ENCODE results near the gene C1QTNF5.

Gene C1QTNF5

DNA sequence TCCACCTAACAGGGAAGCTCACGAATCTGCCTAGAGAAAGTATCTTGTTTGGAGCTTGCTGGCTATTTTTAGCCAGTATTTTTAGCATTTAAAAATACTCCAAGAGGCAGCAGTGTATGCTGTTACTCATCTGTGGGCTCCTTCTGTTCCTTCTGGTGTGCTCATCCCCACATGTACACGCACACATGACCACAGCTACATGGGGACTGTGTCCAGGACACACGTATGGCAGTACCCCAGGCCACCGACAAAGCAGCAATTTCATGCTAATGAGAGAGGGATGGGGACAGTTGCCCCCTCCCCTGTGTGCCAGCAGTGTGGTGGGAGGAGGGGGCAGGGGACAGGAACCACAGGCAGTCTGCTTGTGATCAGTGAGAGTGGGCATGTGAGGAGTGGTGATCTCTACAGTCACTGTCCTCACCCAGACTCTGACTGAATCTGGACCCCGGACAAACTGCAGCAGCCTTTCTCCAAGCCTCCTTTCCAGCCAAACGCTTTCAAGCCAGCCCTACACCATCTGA is 24.4 kb upstream of the C1QTNF5 start:
- Histone ChIP-seq H3K27me3 (ENCODE audit: control insufficient read depth, insufficient read depth, low read length) (no peaks in the 10 kb centered on the region), H2AFZ (no peak overlapping the region), H3K36me3 (ENCODE audit: control insufficient read depth, insufficient read depth, low read length) (no peaks in the 10 kb centered on the region), H3K9me3 (ENCODE audit: control insufficient read depth, low read length) (no peaks in the 10 kb centered on the region), H3K4me2 (ENCODE audit: low read length) (peak overlapping the region; percentile 61), H3K27ac (no peak overlapping the region), H3K4me3 (ENCODE audit: low read depth, low read length) (no peak overlapping the region), H3K79me2 (no peaks in the 10 kb centered on the region), H3K9ac (no peak overlapping the region), H3K4me1 (peaks cover 17% of the 10 kb centered on the region)
- TF ChIP-seq, protein P1, sequence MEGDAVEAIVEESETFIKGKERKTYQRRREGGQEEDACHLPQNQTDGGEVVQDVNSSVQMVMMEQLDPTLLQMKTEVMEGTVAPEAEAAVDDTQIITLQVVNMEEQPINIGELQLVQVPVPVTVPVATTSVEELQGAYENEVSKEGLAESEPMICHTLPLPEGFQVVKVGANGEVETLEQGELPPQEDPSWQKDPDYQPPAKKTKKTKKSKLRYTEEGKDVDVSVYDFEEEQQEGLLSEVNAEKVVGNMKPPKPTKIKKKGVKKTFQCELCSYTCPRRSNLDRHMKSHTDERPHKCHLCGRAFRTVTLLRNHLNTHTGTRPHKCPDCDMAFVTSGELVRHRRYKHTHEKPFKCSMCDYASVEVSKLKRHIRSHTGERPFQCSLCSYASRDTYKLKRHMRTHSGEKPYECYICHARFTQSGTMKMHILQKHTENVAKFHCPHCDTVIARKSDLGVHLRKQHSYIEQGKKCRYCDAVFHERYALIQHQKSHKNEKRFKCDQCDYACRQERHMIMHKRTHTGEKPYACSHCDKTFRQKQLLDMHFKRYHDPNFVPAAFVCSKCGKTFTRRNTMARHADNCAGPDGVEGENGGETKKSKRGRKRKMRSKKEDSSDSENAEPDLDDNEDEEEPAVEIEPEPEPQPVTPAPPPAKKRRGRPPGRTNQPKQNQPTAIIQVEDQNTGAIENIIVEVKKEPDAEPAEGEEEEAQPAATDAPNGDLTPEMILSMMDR (IDR thresholded peaks at IDR 0.05), result no peak

DNA sequence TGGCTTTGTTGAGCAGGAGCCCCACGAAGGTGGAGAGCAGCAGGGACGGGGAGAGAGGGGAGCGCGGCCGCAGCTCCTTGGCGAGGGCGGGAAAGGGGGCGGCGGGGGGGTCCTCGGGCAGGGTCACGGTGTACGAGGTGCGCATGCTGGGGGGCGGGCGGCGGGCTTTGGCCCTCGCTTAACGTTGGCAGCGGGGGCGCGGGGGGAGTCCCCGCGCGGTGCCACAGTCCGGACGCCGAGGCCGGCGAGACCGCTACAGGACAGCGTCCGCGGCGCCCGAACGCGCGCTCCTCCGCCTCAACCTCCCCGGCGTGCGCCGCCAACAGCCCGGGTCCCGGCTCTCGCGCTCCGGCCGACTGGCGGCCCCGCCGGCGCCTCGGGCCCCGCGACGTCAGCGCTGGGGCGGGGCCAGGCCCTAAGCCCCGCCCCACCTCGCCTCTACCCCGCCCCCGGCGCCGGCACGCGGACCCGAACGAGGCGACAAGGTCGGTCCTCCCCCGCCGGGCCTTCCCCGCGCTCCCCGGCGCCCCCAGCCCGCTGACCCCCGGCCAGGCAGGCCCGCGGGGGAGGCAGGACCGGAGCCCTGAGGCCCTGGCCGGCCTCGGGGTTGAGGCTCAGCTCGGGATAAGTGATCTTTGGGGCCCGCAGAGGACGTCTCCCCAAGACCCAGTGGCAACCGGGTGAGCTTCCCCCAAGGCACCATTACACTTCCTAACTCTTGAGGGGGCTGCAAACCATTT is 23.3 kb upstream of the C1QTNF5 start:
- Histone ChIP-seq H3K9ac (no peak overlapping the region), H3K9me3 (ENCODE audit: control insufficient read depth, low read length) (no peaks in the 10 kb centered on the region), H3K27ac (no peak overlapping the region), H3K4me2 (ENCODE audit: low read length) (peak overlapping the region; percentile 61), H2AFZ (peak overlapping the region; percentile 50), H3K79me2 (no peaks in the 10 kb centered on the region), H3K36me3 (ENCODE audit: control insufficient read depth, insufficient read depth, low read length) (no peaks in the 10 kb centered on the region), H3K27me3 (ENCODE audit: control insufficient read depth, insufficient read depth, low read length) (no peaks in the 10 kb centered on the region), H3K4me3 (ENCODE audit: low read depth, low read length) (peak overlapping the region; percentile 64), H3K4me1 (peaks cover 17% of the 10 kb centered on the region)
- TF ChIP-seq, protein P1 (IDR thresholded peaks at IDR 0.05), result no peak

DNA sequence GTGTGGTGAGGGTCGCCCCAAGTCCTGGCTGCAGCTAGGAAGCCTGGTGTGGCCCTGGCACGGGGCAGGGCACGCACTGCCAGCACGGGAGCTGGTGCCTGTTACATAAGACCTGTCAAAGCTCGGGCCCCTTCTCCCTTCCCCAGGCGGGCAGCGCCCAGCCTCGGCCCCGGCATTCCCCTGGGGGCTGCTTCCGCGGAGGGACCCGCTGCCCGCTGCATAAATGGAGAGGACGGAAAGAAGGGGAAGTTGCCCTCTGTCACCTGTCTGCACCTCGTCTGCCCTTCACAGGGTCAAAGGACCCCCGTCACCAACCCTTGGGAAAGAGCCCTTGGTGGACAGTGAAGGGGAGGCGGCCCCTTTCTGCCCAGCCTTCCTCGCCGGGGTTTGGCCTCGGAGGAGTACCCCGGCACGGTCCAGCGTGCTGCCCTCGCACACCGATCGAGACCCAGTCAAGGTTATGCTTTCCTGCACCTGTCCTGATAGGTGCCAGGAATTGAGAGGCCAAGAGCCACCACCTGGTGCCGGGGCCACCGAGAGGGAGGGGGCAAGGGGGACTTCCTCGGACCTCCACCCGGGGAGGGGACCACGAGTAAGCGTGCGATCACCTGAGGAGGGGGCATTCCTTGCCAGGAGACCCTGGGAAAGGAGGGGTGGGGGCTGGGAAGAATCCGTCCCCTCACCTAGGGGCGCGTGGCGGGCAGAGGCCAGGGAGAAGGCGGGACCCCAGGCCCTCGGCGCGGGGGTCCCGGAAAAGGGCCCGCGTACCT is 22.6 kb upstream of the C1QTNF5 start:
- Histone ChIP-seq H3K79me2 (no peaks in the 10 kb centered on the region), H3K36me3 (ENCODE audit: control insufficient read depth, insufficient read depth, low read length) (no peaks in the 10 kb centered on the region), H3K27me3 (ENCODE audit: control insufficient read depth, insufficient read depth, low read length) (no peaks in the 10 kb centered on the region), H3K4me3 (ENCODE audit: low read depth, low read length) (peak overlapping the region; percentile 64), H3K9me3 (ENCODE audit: control insufficient read depth, low read length) (no peaks in the 10 kb centered on the region), H3K9ac (no peak overlapping the region), H3K27ac (peak overlapping the region; percentile 82), H3K4me2 (ENCODE audit: low read length) (peak overlapping the region; percentile 53), H3K4me1 (peaks cover 17% of the 10 kb centered on the region), H2AFZ (peak overlapping the region; percentile 46)
- TF ChIP-seq, protein P1 (IDR thresholded peaks at IDR 0.05), result no peak

DNA sequence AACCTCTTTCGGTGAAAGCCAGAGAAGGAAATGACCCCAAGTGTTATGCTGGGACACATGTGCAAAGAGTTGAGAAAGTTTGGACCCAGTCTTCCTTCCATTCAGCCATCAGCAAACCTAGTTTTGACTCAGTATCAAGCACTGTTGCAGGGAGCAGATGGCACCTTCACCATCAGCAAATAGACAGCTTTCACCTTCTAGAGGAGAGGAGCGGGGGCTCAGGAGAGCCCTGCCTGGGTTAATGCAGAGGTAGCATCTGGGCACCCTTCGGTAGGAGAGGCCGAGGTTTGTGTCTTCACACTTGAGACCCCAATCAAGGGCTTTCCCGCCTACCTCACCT is 22.0 kb upstream of the C1QTNF5 start:
- no peaks in the 10 kb centered on the region for H3K79me2 ChIP-seq
- TF ChIP-seq, protein P1 (IDR thresholded peaks at IDR 0.05), result no peak
- H3K27ac ChIP-seq, result peak overlapping the region; percentile 82
- H3K9me3 ChIP-seq (ENCODE audit: control insufficient read depth, low read length), result no peaks in the 10 kb centered on the region
- H3K27me3 ChIP-seq (ENCODE audit: control insufficient read depth, insufficient read depth, low read length), result no peaks in the 10 kb centered on the region
- H3K4me3 ChIP-seq (ENCODE audit: low read depth, low read length), result peak overlapping the region; percentile 64
- H3K36me3 ChIP-seq (ENCODE audit: control insufficient read depth, insufficient read depth, low read length), result no peaks in the 10 kb centered on the region
- H2AFZ ChIP-seq, result peak overlapping the region; percentile 46
- H3K9ac ChIP-seq, result no peak overlapping the region
- H3K4me2 ChIP-seq (ENCODE audit: low read length), result peak overlapping the region; percentile 53
- H3K4me1 ChIP-seq, result peaks cover 17% of the 10 kb centered on the region
